Uterus (tissue), 2 donors: ENCODE results near the gene CALM1.

Source experiments
- POLR2A ChIP-seq, 2 donors: fragments of 450-650 bp; IDR thresholded peaks; one replicate each; pipeline ENCODE4 v1.6.1; 2016; ENCODE audit warnings: antibody characterized with exemption in 2 of 2, mild to moderate bottlenecking in 1 of 2, moderate library complexity in 1 of 2
- TF ChIP-seq, protein P1 (sequence below), 4 experiments: fragments of 200-600 bp in 2 of 4; fragments of 450-650 bp in 2 of 4; sonication (generic) in 2 of 4; IDR thresholded peaks; one replicate each; pipeline ENCODE4 v1.5.1; 2016 to 2019; ENCODE audit warnings: antibody characterized with exemption in 4 of 4, mild to moderate bottlenecking in 2 of 4, moderate library complexity in 1 of 4

- TF ChIP-seq POLR2A (IDR thresholded peaks at IDR 0.05), result no peak
- TF ChIP-seq, protein P1, sequence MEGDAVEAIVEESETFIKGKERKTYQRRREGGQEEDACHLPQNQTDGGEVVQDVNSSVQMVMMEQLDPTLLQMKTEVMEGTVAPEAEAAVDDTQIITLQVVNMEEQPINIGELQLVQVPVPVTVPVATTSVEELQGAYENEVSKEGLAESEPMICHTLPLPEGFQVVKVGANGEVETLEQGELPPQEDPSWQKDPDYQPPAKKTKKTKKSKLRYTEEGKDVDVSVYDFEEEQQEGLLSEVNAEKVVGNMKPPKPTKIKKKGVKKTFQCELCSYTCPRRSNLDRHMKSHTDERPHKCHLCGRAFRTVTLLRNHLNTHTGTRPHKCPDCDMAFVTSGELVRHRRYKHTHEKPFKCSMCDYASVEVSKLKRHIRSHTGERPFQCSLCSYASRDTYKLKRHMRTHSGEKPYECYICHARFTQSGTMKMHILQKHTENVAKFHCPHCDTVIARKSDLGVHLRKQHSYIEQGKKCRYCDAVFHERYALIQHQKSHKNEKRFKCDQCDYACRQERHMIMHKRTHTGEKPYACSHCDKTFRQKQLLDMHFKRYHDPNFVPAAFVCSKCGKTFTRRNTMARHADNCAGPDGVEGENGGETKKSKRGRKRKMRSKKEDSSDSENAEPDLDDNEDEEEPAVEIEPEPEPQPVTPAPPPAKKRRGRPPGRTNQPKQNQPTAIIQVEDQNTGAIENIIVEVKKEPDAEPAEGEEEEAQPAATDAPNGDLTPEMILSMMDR (IDR thresholded peaks at IDR 0.05), result no peak
Observed at GRCh38 chr14:90440592-90440991, 43.8 kb downstream of the CALM1 start.
